Stomach (tissue), 4 donors: ENCODE measurements around the gene FAM124B.

ENCODE experiments used
- CTCF ChIP-seq, 7 experiments: fragments of 450-650 bp in 4 of 7; fragments of 200-600 bp in 3 of 7; sonication (generic) in 3 of 7; IDR thresholded peaks; one replicate each; pipeline ENCODE4 v1.5.1; 2016 to 2019; ENCODE audit warnings: antibody characterized with exemption in 7 of 7, control low read depth in 2 of 7, mild to moderate bottlenecking in 1 of 7
- POLR2A ChIP-seq, 4 donors: fragments of 450-650 bp; IDR thresholded peaks; one replicate each; pipeline ENCODE4 v1.6.1; 2016; ENCODE audit warnings: antibody characterized with exemption in 4 of 4, control low read depth in 2 of 4, mild to moderate bottlenecking in 1 of 4, moderate library complexity in 1 of 4
- POLR2AphosphoS5 ChIP-seq, 3 donors: sonication (generic); formaldehyde crosslinking; IDR thresholded peaks; one replicate each; pipeline ENCODE4 v1.6.1; 2016; ENCODE audit warnings: antibody characterized with exemption in 3 of 3

- TF ChIP-seq POLR2A (IDR thresholded peaks at IDR 0.05) (no peak), CTCF (IDR thresholded peaks at IDR 0.05) (no peak), POLR2AphosphoS5 (IDR thresholded peaks at IDR 0.05) (no peak)
Observed at GRCh38 chr2:224362094-224362493, 39.8 kb downstream of the FAM124B start.
